ENCODE measurements around the gene ERG.

- TF ChIP-seq EZH2 (IDR thresholded peaks at IDR 0.05; ENCODE audit: low read length, missing control alignments) (no peak), CTCF (conservative IDR thresholded peaks at IDR 0.05 in 1 of 2, IDR thresholded peaks at IDR 0.05 in 1 of 2; ENCODE audit: low read depth in 1 of 2, low read length in 2 of 2) (no peak)
These were observed 122.0 kb downstream of the ERG start for GRCh38 chr21:38376235-38376634.

Measured in fibroblast of lung (primary cell).